ENCODE results near the gene METTL14.

DNA sequence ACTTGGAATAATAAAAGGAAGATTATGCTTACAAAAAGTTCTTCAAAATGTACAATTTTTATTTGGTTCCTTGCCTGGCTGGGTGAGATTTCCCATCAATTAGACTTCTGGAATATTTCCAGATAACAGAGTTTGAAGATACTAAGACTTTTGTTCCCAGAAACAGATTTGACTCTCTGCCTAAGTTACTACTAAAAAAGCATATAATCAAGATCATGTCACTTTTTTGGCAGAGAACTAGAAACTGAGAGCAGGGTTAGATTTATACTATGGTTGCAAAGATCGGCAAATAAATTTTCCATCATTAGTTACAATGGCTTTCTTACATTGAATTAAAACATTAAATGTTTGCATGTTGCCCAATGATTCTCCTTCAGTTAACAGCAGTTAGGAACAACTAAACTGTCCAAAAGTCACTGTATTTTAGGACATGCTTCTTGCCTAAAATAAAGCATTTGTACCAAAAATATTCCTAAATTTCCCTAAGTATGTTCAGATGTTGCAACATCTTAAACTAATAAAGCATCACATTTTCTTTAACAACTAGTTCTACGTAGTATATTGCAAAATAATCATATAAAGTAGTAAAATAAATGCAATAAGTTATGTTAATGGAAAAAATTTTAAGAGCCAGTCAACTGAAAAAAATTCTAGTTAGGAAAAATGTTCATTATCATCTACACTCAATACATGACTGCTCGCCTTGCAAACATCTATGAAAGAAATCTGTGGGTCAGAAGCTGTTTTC, 77.7 kb downstream of the METTL14 start:
- TF ChIP-seq CTCF (conservative IDR thresholded peaks at IDR 0.05; ENCODE audit: low read length), result no peak
- no peak for TF ChIP-seq EZH2phosphoT487 (IDR thresholded peaks at IDR 0.05; ENCODE audit: borderline replicate concordance)
